Effector memory CD4-positive, alpha-beta T cell (primary cell): ENCODE results near the gene PCDHGA11.
"Not testable (repeated sequence)": the region's sequence is repeated elsewhere in the genome, so short reads cannot be mapped to it uniquely, and the experiment has no call there.

ENCODE experiments used
- DNase-seq, 3 donors: peaks; one replicate each; pipeline ENCODE4 v3.0.0-alpha.2; 2020
- H3K27ac ChIP-seq: 2 replicates; pipeline ENCODE4 v1.7.0; 2013; ENCODE audit warnings: mild to moderate bottlenecking, low read length, moderate library complexity; ENCODE audit not compliant: insufficient read depth, poor library complexity, severe bottlenecking
- H3K27me3 ChIP-seq: replicated peaks from 2 replicates; pipeline ENCODE4 v1.7.0; 2013; ENCODE audit warnings: mild to moderate bottlenecking, low read length; ENCODE audit not compliant: insufficient read depth, control insufficient read depth, poor library complexity, severe bottlenecking
- H3K36me3 ChIP-seq: 2 replicates; pipeline ENCODE4 v1.7.0; 2013; ENCODE audit warnings: mild to moderate bottlenecking, low read length, moderate library complexity; ENCODE audit not compliant: control insufficient read depth, insufficient read depth
- H3K4me1 ChIP-seq: 2 replicates; pipeline ENCODE4 v1.7.0; 2013; ENCODE audit warnings: low read length, mild to moderate bottlenecking; ENCODE audit not compliant: control insufficient read depth, insufficient read depth, poor library complexity, severe bottlenecking
- H3K4me3 ChIP-seq: 2 replicates; pipeline ENCODE4 v1.7.0; 2013; ENCODE audit warnings: low read length, low read depth, mild to moderate bottlenecking; ENCODE audit not compliant: insufficient read depth, poor library complexity, severe bottlenecking
- H3K9me3 ChIP-seq: 2 replicates; pipeline ENCODE4 v1.7.0; 2013; ENCODE audit warnings: mild to moderate bottlenecking, low read length, moderate library complexity; ENCODE audit not compliant: control insufficient read depth

PCDHGA11 gene

GRCh38 chr5:141432308-141432707 lies 11.5 kb downstream of the PCDHGA11 start:
- DNase-seq, H3K27ac ChIP-seq, H3K36me3 ChIP-seq, H3K4me3 ChIP-seq, H3K4me1 ChIP-seq: not testable (repeated sequence)
- Histone ChIP-seq H3K27me3 (peaks cover 18% of the 10 kb centered on the region), H3K9me3 (peaks cover 11% of the 10 kb centered on the region)

DNA sequence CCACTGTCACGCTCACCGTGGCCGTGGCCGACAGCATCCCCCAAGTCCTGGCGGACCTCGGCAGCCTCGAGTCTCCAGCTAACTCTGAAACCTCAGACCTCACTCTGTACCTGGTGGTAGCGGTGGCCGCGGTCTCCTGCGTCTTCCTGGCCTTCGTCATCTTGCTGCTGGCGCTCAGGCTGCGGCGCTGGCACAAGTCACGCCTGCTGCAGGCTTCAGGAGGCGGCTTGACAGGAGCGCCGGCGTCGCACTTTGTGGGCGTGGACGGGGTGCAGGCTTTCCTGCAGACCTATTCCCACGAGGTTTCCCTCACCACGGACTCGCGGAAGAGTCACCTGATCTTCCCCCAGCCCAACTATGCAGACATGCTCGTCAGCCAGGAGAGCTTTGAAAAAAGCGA lies 11.9 kb downstream of the PCDHGA11 start:
- H3K9me3 ChIP-seq = peaks cover 11% of the 10 kb centered on the region
- peaks cover 18% of the 10 kb centered on the region for H3K27me3 ChIP-seq
- DNase-seq, H3K36me3 ChIP-seq, H3K27ac ChIP-seq, H3K4me1 ChIP-seq, H3K4me3 ChIP-seq: not testable (repeated sequence)

GRCh38 chr5:141434006-141434405 lies 13.2 kb downstream of the PCDHGA11 start:
- DNase-seq = no peak
- Histone ChIP-seq H3K9me3 (peaks cover 11% of the 10 kb centered on the region), H3K27ac (no peak overlapping the region), H3K4me3 (no peak overlapping the region), H3K4me1 (no peaks in the 10 kb centered on the region), H3K27me3 (peaks cover 18% of the 10 kb centered on the region), H3K36me3 (no peaks in the 10 kb centered on the region)

GRCh38 chr5:141437221-141437620 lies 16.4 kb downstream of the PCDHGA11 start:
- H3K27ac ChIP-seq = no peak overlapping the region
- peaks cover under 1% of the 10 kb centered on the region for H3K9me3 ChIP-seq
- peaks cover under 1% of the 10 kb centered on the region for H3K27me3 ChIP-seq
- no peak overlapping the region for H3K4me3 ChIP-seq
- H3K4me1 ChIP-seq = no peaks in the 10 kb centered on the region
- DNase-seq = no peak
- no peaks in the 10 kb centered on the region for H3K36me3 ChIP-seq

DNA sequence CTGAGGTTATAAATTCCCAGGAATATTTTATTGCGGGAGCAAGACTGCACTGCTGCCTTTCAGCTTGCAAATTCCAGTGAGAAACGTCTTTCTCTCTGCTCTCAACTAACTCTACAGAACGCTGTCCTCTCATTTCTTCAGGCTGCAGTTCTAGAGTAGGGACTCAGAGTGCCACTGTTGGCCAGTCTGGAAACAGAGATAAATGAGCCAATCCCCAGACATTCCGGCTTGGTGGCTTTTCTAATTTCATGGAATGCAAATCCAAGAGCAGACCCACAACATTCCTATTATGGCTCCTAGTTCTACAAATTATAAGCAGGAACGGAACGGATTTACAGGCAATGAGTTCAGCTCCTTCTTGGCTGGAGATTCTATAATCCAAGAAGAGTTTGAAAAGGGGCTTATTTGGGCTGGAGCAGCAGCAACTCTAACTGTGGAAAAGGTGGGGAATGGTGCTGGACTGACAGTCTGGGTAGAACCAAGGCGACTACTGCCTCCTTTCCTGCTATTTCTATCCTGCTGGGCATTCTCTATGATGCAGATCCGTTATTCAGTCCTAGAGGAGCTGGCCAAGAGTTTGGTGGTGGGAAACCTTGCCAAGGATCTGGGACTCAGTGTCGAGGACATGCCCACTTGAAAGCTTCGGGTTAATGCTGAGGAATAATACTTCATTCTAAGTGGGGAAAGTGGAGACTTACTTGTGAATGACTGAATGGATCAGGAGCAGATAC lies 18.7 kb downstream of the PCDHGA11 start:
- Histone ChIP-seq H3K4me3 (no peak overlapping the region), H3K36me3 (no peaks in the 10 kb centered on the region), H3K9me3 (no peaks in the 10 kb centered on the region), H3K27ac (no peak overlapping the region), H3K4me1 (no peaks in the 10 kb centered on the region), H3K27me3 (no peaks in the 10 kb centered on the region)
- DNase-seq = no peak

DNA sequence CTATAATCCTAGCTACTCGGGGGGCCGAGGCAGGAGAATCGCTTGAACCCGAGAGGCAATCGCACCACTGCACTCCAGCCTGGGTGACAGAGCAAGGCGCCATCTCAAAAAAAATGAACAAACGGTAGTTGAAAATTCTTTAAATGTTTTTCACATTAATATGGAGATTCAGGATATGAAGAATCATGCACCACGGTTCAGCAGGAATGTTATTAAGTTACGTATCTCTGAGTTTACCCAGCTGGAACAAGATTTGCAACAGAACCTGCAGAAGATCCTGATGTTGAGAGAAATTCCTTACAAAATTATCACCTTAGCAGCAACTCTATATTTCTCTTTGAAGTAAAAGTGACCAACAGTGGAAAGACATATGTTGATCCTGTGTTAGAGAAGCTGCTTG lies 19.5 kb downstream of the PCDHGA11 start:
- Histone ChIP-seq H3K4me1 (no peaks in the 10 kb centered on the region), H3K27ac (no peak overlapping the region), H3K36me3 (no peaks in the 10 kb centered on the region), H3K4me3 (no peak overlapping the region), H3K27me3 (no peaks in the 10 kb centered on the region), H3K9me3 (no peaks in the 10 kb centered on the region)
- no peak for DNase-seq

DNA sequence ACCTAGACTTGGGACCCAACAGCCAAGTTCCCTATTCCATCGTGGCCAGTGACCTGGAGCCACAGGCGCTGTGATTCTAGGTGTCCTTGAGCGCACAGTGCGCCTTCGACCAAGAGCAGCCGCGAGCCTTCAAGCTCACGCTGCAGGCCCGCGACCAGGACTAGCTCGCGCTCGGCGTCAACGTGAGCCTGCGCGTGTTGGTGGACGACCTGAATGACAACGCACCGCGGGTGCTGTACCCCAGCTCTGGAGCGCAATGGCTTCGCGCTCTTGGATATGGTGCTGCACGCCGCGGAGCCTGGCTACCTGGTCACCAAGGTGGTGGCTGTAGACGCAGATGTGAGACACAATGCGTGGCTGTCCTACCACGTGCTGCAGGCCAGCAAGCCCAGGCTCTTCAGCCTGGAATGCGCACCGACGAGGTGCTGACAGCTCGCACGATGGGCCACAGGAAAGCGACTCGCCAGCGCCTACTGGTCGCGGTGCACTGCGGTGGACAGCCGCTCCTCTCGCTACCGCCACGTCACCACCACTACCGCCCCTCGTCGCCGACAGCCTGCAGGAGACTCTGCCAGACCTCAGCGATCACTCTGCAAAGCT lies 20.8 kb downstream of the PCDHGA11 start:
- Histone ChIP-seq H3K4me1 (no peaks in the 10 kb centered on the region), H3K9me3 (no peaks in the 10 kb centered on the region), H3K27ac (no peak overlapping the region), H3K27me3 (no peaks in the 10 kb centered on the region), H3K4me3 (no peak overlapping the region), H3K36me3 (no peaks in the 10 kb centered on the region)
- no peak for DNase-seq

- no peak for DNase-seq
- Histone ChIP-seq H3K27ac (no peak overlapping the region), H3K4me3 (no peak overlapping the region), H3K4me1 (no peaks in the 10 kb centered on the region), H3K36me3 (no peaks in the 10 kb centered on the region), H3K9me3 (no peaks in the 10 kb centered on the region), H3K27me3 (no peaks in the 10 kb centered on the region)
These were observed 44.5 kb downstream of the PCDHGA11 start for GRCh38 chr5:141465351-141465750.
